Activated gamma-delta T cell (primary cell): Measurements from ENCODE around the gene KCNH3.
"Not testable (repeated sequence)": the region's sequence is repeated elsewhere in the genome, so short reads cannot be mapped to it uniquely, and the experiment has no call there.

ENCODE experiments used
- DNase-seq: peaks from one replicate; lab custom pipeline; 2025; lab: John Stamatoyannopoulos, UW
- total RNA-seq, 2 donors: gene quantifications; one replicate each; lab custom pipeline; 2026; lab: John Stamatoyannopoulos, UW

The KCNH3 gene
- 5.8 to 11.8 reads per million in 2 donors for total RNA-seq

- peak; percentile 86 for DNase-seq
Measured at GRCh38 chr12:49538510-49539403, at the start of gene KCNH3. Gene KCNH3, plus strand, starts transcription at chr12:49539030. Its CDS starts 387 bp downstream, at chr12:49539417.

GRCh38 chr12:49489154-49489553 lies 49.7 kb upstream of the KCNH3 start:
- DNase-seq, result no peak

- no peak for DNase-seq
Measured at GRCh38 chr12:49489720-49490119, 49.1 kb upstream of the KCNH3 start.

- no peak for DNase-seq
Measured at GRCh38 chr12:49491823-49492222, 47.0 kb upstream of the KCNH3 start.

- no peak for DNase-seq
Measured at GRCh38 chr12:49493900-49494299, 44.9 kb upstream of the KCNH3 start.

GRCh38 chr12:49496417-49497360 lies 42.1 kb upstream of the KCNH3 start:
- DNase-seq, result no peak

- DNase-seq, result no peak
Measured at GRCh38 chr12:49501895-49502294, 36.9 kb upstream of the KCNH3 start.

GRCh38 chr12:49502590-49502989 lies 36.2 kb upstream of the KCNH3 start:
- DNase-seq, result no peak

- no peak for DNase-seq
Measured at GRCh38 chr12:49503674-49504180, 35.1 kb upstream of the KCNH3 start.

GRCh38 chr12:49505672-49506071 lies 33.2 kb upstream of the KCNH3 start:
- no peak for DNase-seq

GRCh38 chr12:49507139-49507538 lies 31.7 kb upstream of the KCNH3 start:
- DNase-seq, result no peak

GRCh38 chr12:49509681-49510080 lies 29.1 kb upstream of the KCNH3 start:
- DNase-seq, result not testable (repeated sequence)

- DNase-seq, result no peak
Measured at GRCh38 chr12:49511410-49511809, 27.4 kb upstream of the KCNH3 start.

- no peak for DNase-seq
Measured at GRCh38 chr12:49512546-49512945, 26.3 kb upstream of the KCNH3 start.

- no peak for DNase-seq
Measured at GRCh38 chr12:49515266-49515665, 23.6 kb upstream of the KCNH3 start.

- DNase-seq, result no peak
Measured at GRCh38 chr12:49518914-49519573, 19.8 kb upstream of the KCNH3 start.

GRCh38 chr12:49519574-49519936 lies 19.3 kb upstream of the KCNH3 start:
- DNase-seq, result no peak

GRCh38 chr12:49521389-49521788 lies 17.4 kb upstream of the KCNH3 start:
- no peak for DNase-seq

GRCh38 chr12:49524660-49525324 lies 14.0 kb upstream of the KCNH3 start:
- DNase-seq, result no peak

GRCh38 chr12:49525942-49526341 lies 12.9 kb upstream of the KCNH3 start:
- no peak for DNase-seq
